Ramos (cell line): ENCODE data around the gene TNFRSF8.

ENCODE experiments used
- in situ Hi-C: fragments of 300-500 bp; cut with MboI; formaldehyde crosslinking; loops from one replicate; pipeline ENCODE4 v1.14.3; 2022; ENCODE audit warnings: low sequenced_read_pairs; ENCODE audit not compliant: unreplicated experiment

The TNFRSF8 gene

DNA sequence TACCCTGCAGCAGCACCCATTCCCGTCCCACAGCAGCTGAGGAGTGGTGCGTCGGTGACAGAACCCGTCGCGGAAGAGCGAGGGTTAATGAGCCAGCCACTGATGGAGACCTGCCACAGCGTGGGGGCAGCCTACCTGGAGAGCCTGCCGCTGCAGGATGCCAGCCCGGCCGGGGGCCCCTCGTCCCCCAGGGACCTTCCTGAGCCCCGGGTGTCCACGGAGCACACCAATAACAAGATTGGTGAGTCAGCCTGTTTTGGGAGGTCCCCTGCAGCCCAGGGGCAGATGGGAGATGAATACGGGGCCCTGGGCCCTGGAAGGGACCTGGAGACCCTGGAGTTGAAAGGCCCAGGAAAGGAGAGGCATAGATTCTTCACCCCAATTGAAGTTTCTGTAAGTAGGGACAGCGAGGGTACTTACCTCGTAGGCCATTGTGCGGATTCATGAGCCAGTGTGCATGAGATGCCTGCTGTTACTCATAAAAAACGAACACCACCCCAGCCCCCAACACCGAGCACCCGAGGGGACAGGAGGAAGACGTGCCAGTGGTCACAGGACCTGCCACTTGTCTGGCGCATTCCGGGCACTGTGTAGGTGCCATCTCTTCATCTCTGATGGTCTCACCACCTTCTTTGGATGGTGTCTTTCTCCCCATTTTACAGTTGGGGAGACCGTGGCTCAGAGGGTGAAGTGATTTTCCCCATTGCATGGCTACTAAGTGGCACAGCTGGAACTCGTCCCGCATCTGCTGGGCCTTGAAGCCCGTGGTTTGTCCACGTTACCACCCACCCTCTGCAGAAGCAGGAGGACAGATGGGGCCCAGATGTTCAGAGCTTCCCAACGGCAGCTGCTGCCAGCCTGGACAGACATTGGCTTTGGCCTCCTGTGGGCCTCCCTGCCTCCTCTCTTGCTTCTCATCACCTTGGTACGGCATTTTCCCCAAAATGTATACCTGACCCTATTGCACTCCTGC, 75.4 kb downstream of the TNFRSF8 start:
- in situ Hi-C loops: no loop called here

DNA sequence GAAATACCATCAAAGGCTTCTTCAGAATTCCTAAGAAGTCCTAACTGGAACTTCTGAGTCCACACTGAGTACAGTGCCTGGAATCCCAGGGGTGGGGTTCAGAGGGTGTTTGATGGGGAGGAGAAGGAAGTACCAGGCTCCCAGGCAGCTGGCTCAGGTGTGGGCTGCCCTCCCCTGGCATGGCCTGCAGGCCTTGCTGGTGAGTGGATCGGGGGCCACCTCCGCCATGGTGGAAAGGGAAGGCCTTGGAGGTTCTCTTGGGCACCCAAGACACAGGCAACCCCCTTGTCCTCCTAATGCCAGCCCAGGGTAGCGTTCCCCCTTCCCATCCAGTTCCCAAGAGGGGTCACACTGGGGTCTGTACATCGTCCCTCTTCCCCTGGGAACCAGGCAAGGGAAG, 76.9 kb downstream of the TNFRSF8 start:
- in situ Hi-C loops: no loop called here

DNA sequence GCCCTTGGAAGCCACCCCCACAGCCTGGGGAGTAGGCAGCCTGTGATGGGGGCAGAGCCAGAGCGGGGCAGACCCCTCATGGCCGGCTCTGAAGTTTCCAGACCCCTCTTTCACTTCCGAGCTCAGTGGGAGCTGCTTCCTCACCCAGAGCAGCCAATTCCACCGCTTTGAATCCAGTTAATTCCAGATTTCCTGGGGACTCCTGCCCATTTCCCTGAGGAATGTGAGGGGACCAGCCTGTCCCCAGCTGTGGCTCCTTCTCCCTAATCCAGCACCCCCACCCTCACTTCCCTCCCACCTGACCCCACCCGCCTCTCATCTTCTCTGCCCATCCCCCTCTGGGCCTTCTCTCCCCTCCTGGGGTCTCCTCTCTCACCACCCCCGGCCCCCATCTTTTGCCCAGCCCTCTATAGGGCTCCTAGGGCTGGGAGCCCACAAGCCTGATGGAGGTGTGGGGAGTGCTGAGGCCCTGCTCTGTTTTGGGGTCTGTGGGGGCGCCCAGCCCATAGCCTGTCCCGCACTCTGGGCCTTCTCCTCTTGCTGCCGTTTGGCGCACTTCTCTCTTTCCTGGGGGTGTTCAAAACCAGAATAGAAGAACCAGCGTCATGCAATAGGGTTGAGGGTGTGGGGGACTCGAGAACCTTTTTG, 77.5 kb downstream of the TNFRSF8 start:
- in situ Hi-C loops: no loop called here

DNA sequence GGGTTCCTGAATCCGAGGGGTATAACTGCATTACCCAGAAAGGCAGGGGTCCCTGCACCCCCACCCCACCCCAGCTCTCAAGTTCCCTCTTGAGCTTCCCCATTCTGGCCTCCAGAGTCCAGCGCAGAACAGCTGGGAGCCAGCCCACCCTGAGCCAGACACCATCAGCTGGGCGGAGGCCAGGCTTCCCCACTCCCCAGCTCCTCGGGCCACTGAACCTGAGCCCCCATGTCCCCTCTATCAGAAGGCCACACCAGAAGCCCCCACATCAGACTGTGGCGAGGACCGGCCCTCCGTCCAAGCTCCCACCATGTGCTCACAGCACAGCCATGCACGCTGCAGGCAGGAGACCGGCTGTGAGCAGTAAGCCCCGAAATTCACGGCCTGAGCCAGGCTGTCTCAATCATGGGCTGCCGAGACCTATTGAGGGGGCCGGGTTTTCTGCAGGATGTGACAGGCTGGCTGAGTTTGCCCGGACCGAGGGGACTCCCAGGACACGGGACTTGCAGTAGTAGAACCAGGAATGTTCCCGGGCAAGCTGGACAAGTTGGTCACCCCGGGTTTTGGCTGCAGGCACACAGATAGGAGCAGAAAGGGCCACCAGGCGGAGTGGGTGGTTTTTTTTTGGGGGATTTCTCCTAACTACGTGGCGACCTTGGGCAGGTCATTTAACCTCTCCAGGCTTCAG, 78.2 kb downstream of the TNFRSF8 start:
- in situ Hi-C loops: no loop called here

DNA sequence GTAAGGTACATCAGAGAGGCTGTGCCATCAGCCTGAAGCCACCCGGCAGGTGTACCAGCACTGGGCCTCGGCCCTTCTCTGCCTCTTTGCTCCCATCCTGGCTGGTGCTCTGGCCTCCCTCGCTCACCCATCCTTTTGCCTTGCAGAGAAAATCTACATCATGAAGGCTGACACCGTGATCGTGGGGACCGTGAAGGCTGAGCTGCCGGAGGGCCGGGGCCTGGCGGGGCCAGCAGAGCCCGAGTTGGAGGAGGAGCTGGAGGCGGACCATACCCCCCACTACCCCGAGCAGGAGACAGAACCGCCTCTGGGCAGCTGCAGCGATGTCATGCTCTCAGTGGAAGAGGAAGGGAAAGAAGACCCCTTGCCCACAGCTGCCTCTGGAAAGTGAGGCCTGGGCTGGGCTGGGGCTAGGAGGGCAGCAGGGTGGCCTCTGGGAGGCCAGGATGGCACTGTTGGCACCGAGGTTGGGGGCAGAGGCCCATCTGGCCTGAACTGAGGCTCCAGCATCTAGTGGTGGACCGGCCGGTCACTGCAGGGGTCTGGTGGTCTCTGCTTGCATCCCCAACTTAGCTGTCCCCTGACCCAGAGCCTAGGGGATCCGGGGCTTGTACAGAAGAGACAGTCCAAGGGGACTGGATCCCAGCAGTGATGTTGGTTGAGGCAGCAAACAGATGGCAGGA, 79.2 kb downstream of the TNFRSF8 start:
- in situ Hi-C loops: no loop called here

DNA sequence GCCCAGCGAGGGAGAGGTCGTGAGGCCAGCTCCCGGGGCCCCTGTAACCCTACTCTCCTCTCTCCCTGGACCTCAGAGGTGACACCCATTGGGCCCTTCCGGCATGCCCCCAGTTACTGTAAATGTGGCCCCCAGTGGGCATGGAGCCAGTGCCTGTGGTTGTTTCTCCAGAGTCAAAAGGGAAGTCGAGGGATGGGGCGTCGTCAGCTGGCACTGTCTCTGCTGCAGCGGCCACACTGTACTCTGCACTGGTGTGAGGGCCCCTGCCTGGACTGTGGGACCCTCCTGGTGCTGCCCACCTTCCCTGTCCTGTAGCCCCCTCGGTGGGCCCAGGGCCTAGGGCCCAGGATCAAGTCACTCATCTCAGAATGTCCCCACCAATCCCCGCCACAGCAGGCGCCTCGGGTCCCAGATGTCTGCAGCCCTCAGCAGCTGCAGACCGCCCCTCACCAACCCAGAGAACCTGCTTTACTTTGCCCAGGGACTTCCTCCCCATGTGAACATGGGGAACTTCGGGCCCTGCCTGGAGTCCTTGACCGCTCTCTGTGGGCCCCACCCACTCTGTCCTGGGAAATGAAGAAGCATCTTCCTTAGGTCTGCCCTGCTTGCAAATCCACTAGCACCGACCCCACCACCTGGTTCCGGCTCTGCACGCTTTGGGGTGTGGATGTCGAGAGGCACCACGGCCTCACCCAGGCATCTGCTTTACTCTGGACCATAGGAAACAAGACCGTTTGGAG, 80.0 kb downstream of the TNFRSF8 start:
- in situ Hi-C loops: no loop called here

DNA sequence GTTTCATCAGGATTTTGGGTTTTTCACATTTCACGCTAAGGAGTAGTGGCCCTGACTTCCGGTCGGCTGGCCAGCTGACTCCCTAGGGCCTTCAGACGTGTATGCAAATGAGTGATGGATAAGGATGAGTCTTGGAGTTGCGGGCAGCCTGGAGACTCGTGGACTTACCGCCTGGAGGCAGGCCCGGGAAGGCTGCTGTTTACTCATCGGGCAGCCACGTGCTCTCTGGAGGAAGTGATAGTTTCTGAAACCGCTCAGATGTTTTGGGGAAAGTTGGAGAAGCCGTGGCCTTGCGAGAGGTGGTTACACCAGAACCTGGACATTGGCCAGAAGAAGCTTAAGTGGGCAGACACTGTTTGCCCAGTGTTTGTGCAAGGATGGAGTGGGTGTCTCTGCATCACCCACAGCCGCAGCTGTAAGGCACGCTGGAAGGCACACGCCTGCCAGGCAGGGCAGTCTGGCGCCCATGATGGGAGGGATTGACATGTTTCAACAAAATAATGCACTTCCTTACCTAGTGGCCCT, 80.6 kb downstream of the TNFRSF8 start:
- in situ Hi-C loops: no loop called here

DNA sequence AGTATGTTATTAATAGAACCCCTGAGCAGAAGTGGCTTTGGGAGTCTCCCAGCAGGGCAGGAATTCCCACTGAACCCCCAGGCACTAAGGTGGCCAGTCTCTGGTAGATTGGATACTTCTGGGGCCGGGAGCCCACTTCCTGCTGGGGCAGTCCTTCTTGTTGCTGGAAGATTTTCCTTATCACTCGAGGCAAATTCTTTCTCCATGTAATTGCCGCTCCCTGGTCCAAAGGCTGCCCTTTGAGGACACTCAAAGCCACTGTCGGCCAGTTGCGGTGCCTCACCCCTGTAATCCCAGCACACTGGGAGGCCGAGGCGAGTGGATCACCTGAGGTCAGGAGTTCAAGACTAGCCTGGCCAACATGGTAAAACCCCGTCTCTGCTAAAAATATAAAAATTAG, 81.1 kb downstream of the TNFRSF8 start:
- in situ Hi-C loops: no loop called here

DNA sequence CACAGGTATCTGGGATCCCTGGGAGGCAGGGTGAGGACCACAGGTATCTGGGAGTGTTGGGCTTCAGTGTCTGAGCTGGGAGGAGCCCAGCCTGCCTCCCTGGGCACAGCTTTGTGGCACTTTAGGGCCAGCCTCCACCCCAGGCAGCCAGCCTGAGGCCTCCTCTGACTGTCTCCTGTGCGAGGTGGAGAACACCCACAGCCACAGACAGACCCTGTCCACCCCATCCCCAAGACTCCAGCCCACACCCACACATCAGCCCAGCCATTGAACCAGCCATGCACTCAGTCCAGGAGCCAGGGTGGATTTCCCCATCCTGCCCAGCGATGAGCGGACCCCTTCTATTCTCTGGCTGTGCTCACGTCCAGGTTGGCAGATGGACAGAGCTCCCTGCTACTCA, 81.9 kb downstream of the TNFRSF8 start:
- in situ Hi-C loops: no loop called here

DNA sequence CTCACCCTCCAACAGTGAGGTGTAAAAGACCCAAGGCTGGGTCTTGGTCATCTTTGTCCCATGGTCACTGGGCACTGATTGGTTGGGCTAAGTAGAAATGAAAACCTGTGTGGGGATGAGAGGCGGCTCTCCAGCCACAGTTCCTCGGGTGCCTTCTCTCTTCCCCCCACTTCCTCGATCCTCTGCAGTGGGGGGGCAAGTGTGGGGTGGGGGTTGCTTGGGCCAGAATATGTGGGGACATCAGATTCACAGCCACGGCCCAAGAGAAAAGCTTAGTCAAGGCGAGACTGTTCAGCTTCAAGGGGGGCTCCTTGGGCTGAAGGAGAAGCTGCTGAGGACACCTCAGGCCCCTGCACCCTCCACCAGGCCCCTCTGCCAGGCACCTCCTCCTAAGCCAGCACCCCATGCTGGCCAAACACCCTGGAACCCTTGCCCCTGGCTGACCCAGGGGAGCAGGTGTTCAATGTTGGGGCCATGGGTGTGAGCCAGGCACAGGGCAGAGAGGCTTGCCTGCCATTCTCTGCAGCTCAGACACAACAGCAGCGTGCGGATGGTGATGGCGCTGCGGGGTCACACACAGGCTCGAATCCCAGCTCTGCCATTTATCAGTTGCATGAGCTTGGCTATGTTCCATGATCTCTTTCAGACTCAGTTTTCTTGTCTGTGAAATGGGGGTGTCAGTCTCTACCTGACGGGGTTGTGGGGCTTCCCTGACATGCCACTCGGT, 82.7 kb downstream of the TNFRSF8 start:
- in situ Hi-C loops: no loop called here

DNA sequence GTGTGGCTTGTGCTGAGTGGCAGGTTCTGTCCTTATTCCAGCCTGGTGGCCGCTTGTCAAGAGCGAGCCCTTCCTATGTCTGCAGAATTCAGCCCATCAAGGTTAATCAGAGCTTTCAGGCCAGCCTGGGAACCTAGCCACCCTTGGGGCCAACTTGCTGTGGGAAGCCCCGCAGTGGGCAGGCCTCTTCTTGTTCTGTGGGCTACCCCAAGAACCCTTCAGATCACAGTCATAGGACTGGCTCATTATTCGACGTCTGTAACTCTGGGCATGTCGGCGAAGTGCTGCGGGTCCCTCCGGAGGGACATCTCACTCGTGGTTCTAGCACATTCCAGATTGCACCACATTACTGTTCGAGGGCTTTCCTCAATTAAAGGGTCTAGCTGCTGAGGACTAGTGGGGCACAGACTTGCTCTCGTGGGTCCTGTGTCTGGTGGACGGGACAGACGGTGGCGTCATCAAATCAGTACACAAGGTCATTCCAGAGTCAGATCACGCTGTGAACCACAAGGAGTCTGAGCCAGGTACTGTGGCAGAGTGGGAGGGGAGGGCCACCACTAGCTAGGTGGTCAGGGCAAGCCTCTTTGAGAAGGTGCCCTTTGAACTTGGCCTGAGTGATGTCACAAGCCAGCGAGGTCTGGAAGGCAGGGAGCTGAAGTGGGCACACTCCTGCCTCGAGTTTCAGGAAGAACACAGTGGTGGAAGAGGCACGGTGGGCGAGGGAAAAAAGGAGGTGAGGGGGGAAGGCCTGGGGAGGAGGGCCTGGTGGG, 83.4 kb downstream of the TNFRSF8 start:
- in situ Hi-C loops: no loop called here

DNA sequence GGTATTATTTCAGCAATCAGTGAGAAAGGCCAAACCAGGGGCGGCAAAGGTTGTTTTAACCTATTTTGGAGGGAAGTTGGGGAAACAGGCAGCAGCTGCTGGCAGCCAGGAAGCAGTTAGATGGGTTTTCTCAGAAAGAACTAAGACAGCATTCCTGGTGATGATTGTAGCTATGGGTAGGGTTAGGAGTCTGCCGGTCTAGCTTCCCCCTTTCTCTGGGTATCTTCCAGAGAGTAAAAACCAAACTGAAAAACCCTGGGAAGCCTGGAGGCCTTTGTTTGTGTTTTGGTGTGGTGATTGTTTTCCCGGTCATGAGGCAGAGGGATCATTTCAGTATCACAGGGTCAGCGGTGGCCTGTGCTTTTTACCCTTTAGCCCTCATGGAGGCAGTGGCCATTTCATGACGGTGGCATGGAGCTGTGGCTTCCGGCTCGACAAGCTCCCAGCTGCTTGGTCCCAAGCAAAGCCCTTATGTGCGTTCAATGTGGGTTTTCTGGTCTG, 84.1 kb downstream of the TNFRSF8 start:
- in situ Hi-C loops: no loop called here

DNA sequence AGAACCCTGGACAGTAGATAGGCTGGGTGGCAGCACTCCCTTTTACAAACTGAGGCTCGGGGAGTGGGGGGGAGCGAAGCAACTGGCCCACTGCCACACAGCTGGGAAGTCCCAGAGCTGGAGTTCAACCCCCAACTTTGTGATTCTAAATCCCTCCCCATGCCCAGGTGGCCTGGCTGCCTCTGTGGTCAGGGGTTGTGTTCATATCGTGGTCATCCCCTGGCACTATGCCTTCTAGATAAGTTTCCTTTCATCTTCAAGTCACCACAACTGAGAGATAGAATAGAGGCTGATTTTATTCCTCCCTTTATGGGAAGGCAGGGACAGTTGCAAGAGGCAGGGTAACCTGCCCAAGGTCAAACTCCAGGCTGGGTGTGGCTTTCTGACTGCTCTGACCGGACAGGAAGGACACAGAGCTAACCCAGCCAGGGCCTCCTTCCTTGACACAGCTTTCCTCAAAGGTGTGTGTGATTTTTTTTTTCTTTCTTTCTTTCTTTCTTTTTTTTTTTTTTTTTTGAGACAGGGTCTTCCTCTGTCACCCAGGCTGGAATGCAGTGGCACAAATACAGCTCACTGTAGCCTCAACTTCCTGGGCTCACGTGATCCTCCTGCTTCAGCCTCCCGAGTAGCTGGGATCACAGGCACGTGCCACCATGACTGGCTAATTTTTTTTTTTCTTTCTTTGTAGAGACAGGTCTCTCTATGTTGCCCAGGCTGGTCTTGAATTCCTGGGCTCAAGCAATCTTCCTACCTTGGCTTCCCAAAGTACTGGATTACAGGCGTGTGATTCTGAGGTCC, 85.3 kb downstream of the TNFRSF8 start:
- in situ Hi-C loops: no loop called here

DNA sequence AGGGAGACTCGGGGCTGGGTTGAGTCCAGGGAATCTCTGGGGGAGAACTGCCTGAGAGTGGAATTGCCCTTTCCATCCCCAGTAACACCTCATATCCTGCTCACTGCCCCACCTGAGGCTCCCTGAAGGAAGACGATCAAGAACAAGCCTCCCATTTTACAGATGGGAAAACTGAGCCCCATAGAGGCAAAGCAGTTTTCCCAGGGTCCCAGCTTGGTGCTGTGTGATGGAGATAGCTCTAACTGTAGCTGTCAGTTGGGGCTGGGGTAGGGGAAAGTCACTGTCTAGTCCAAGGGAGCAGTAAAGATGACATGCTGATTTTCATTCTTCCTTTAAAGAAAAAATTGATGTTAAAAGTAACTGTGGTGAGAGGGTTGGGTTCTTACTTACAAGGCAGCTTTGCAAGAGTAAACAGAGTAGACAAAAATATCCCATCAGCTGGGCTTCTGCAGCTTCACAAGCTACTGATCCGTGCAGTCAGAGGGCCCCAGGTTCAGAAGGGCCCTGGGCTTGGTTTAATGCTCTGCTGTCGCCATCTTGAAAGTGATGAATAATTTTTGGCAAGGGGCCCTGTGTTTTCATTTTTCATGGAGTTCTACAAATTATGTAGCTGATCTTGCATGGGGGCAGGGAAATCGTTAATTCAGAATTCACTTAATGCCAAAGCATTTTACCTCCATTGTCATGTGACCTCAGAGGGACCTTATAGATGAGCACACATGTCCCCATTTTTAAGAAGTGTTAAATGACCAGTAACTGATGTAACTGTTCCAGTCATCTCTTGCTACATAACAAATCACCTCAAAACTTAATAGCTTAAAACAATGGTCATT, 86.1 kb downstream of the TNFRSF8 start:
- in situ Hi-C loops: no loop called here

DNA sequence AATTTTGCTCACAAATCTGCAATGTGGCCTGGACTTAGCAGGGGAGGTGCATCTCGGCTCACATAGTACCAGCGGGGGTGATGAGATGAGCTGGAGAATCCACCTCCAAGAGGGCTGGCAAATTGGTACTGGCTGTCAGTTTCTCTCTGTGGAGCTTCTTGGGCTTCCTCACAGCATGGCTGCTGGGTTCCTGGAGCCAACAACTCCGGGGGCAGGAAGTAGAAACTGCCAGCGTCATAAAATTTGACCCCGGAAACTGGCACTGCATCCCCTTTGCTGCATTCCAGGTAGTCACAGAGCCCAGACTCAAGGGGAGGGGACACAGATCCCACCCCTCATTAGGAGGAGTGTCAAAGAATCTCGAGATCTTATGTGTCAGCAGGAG, 86.7 kb downstream of the TNFRSF8 start:
- in situ Hi-C loops: no loop called here

DNA sequence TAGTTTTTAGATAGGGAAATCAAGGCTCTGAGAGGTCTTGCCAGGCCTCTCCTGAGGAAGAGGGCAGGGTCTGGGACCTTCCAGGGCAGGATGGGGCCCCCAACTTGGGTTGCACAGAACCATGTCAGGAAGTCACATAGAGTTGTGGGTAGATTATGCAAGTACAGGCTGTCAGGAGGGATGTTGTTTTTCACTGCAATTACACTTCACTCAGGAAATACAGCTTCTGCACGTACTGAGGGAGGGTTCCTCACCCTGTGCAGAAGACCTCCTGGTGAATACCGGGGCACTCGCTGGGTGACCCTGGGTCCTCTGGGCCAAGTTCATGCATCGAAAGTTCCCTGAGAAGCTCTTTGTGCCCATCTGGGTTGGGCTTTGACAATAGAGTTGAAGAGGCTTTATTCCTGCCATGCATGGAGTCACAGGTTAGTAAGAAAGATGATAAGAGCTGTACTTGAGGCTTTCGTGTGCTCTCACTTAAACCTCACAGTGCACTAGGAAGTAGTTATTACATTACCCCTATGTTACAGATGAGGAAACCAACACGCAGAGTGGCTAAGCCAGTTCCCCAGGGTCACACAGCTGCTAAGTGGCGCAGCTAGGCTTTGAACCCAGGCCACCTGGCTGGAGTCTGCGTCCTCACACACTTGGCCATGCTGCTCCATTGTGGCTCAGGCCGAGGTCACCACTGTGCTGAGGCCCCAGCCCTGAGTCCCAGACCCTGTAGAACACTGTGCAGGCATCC, 87.5 kb downstream of the TNFRSF8 start:
- in situ Hi-C loops: no loop called here
